ENCODE data around the gene PPFIA4.

PPFIA4 gene

GRCh38 chr1:203048086-203048485, 21.8 kb downstream of the PPFIA4 start:
- Histone ChIP-seq H3K36me3 (ENCODE audit: control insufficient read depth in 1 of 2, insufficient read depth in 2 of 2, low read length in 2 of 2) (no peaks in the 10 kb centered on the region), H3K79me1 (ENCODE audit: low read length) (no peaks in the 10 kb centered on the region), H3K9me3 (ENCODE audit: insufficient read depth, low read depth, low read length) (no peaks in the 10 kb centered on the region), H3K14ac (ENCODE audit: low read length) (no peak overlapping the region), H2BK5ac (ENCODE audit: low read depth, low read length, poor library complexity) (no peak overlapping the region), H2BK12ac (ENCODE audit: low read length) (no peak overlapping the region), H3K4me3 (ENCODE audit: low read depth, low read length) (no peak overlapping the region), H3K9ac (ENCODE audit: low read length) (no peak overlapping the region), H3K27me3 (ENCODE audit: insufficient read depth, low read length) (no peaks in the 10 kb centered on the region), H2AK5ac (ENCODE audit: low read length) (no peak overlapping the region), H3K4me1 (ENCODE audit: control insufficient read depth in 1 of 2, insufficient read depth in 2 of 2, low read length in 2 of 2) (no peaks in the 10 kb centered on the region), H2AFZ (ENCODE audit: insufficient read depth, low read length, poor library complexity) (no peak overlapping the region), H3K18ac (ENCODE audit: low read length) (no peak overlapping the region), H4K8ac (ENCODE audit: low read depth, low read length) (no peak overlapping the region), H3K4me2 (ENCODE audit: low read length) (no peak overlapping the region), H4K12ac (ENCODE audit: low read depth, low read length) (no peak overlapping the region), H3K79me2 (ENCODE audit: control insufficient read depth, insufficient read depth, low read length, poor library complexity) (no peaks in the 10 kb centered on the region), H3K23ac (ENCODE audit: low read length) (no peak overlapping the region), H2BK120ac (ENCODE audit: insufficient read depth, low read length, poor library complexity) (no peak overlapping the region), H3K4ac (ENCODE audit: low read depth, low read length) (no peak overlapping the region), H4K91ac (ENCODE audit: low read depth, low read length) (no peak overlapping the region), H3K27ac (ENCODE audit: low read depth, low read length) (no peak overlapping the region)
- no CpG with 5 or more reads among the region's 11 CpGs for WGBS (ENCODE audit: extremely low coverage, insufficient coverage, insufficient read length)
- DNase-seq, result peak; percentile 48 to 74

DNA sequence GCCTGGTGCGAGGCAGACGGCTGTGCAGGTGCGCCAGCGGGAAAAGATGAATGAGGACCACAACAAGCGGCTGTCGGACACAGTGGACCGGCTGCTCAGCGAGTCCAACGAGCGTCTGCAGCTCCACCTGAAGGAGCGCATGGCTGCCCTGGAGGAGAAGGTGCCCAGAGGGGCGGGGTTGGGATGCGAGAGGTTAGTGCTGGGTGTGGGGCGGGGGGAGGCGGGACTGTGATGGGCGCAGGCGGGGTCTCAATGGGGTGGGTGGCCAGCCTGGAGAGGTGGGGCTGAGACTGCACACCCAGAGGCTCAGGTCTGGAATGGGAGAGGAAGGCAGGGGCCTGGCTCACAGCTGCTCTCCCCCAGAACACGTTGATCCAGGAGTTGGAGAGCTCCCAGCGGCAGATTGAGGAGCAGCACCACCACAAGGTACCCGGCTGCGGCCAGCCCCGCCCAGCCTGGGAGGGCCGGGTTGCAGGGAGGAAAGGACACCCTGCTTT, 22.3 kb downstream of the PPFIA4 start:
- no peaks in the 10 kb centered on the region for H3K79me2 ChIP-seq (ENCODE audit: control insufficient read depth, insufficient read depth, low read length, poor library complexity)
- no peak overlapping the region for H3K18ac ChIP-seq (ENCODE audit: low read length)
- WGBS (ENCODE audit: extremely low coverage, insufficient coverage, insufficient read length), result no CpG with 5 or more reads among the region's 23 CpGs
- no peaks in the 10 kb centered on the region for H3K27me3 ChIP-seq (ENCODE audit: insufficient read depth, low read length)
- H3K4me3 ChIP-seq (ENCODE audit: low read depth, low read length), result no peak overlapping the region
- peak in 1 of 2 donors; percentile 36 for DNase-seq
- no peak overlapping the region for H3K4me2 ChIP-seq (ENCODE audit: low read length)
- no peak overlapping the region for H3K27ac ChIP-seq (ENCODE audit: low read depth, low read length)
- H2BK120ac ChIP-seq (ENCODE audit: insufficient read depth, low read length, poor library complexity), result no peak overlapping the region
- no peak overlapping the region for H3K23ac ChIP-seq (ENCODE audit: low read length)
- H3K9ac ChIP-seq (ENCODE audit: low read length), result no peak overlapping the region
- no peak overlapping the region for H2BK5ac ChIP-seq (ENCODE audit: low read depth, low read length, poor library complexity)
- H3K4me1 ChIP-seq (ENCODE audit: control insufficient read depth in 1 of 2, insufficient read depth in 2 of 2, low read length in 2 of 2), result no peaks in the 10 kb centered on the region
- H2BK12ac ChIP-seq (ENCODE audit: low read length), result no peak overlapping the region
- H3K14ac ChIP-seq (ENCODE audit: low read length), result no peak overlapping the region
- no peak overlapping the region for H4K8ac ChIP-seq (ENCODE audit: low read depth, low read length)
- no peak overlapping the region for H3K4ac ChIP-seq (ENCODE audit: low read depth, low read length)
- H3K36me3 ChIP-seq (ENCODE audit: control insufficient read depth in 1 of 2, insufficient read depth in 2 of 2, low read length in 2 of 2), result no peaks in the 10 kb centered on the region
- H3K79me1 ChIP-seq (ENCODE audit: low read length), result no peaks in the 10 kb centered on the region
- H3K9me3 ChIP-seq (ENCODE audit: insufficient read depth, low read depth, low read length), result no peaks in the 10 kb centered on the region
- no peak overlapping the region for H4K91ac ChIP-seq (ENCODE audit: low read depth, low read length)
- no peak overlapping the region for H4K12ac ChIP-seq (ENCODE audit: low read depth, low read length)
- H2AFZ ChIP-seq (ENCODE audit: insufficient read depth, low read length, poor library complexity), result no peak overlapping the region
- no peak overlapping the region for H2AK5ac ChIP-seq (ENCODE audit: low read length)

DNA sequence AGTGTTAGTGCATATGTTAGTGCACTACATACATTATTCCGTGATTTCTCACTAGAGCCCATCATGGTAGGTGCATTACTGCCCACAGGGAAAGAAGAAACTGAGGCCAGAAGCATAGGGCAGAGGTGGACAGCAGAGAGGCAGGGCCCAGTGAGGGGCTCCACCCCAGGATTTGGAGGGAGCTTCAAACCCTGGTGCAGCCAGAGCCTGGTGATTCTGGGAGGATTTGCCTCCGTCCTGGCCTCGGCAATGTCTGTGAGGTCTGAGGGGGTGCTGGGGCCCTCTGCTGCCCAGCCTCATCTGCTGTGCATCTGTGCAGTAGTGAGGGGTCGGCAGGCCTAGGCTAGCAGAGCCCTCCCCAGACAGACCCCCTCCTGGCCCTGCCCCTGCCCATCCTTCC, 22.8 kb downstream of the PPFIA4 start:
- Histone ChIP-seq H2BK5ac (ENCODE audit: low read depth, low read length, poor library complexity) (no peak overlapping the region), H4K91ac (ENCODE audit: low read depth, low read length) (no peak overlapping the region), H3K79me1 (ENCODE audit: low read length) (no peaks in the 10 kb centered on the region), H3K23ac (ENCODE audit: low read length) (no peak overlapping the region), H3K4me3 (ENCODE audit: low read depth, low read length) (no peak overlapping the region), H2BK120ac (ENCODE audit: insufficient read depth, low read length, poor library complexity) (no peak overlapping the region), H3K9ac (ENCODE audit: low read length) (no peak overlapping the region), H4K8ac (ENCODE audit: low read depth, low read length) (no peak overlapping the region), H2AK5ac (ENCODE audit: low read length) (no peak overlapping the region), H3K36me3 (ENCODE audit: control insufficient read depth in 1 of 2, insufficient read depth in 2 of 2, low read length in 2 of 2) (no peaks in the 10 kb centered on the region), H3K27ac (ENCODE audit: low read depth, low read length) (no peak overlapping the region), H4K12ac (ENCODE audit: low read depth, low read length) (no peak overlapping the region), H3K4ac (ENCODE audit: low read depth, low read length) (no peak overlapping the region), H3K9me3 (ENCODE audit: insufficient read depth, low read depth, low read length) (no peaks in the 10 kb centered on the region), H3K18ac (ENCODE audit: low read length) (no peak overlapping the region), H3K4me1 (ENCODE audit: control insufficient read depth in 1 of 2, insufficient read depth in 2 of 2, low read length in 2 of 2) (no peaks in the 10 kb centered on the region), H3K27me3 (ENCODE audit: insufficient read depth, low read length) (no peaks in the 10 kb centered on the region), H2AFZ (ENCODE audit: insufficient read depth, low read length, poor library complexity) (no peak overlapping the region), H3K4me2 (ENCODE audit: low read length) (no peak overlapping the region), H2BK12ac (ENCODE audit: low read length) (no peak overlapping the region), H3K14ac (ENCODE audit: low read length) (no peak overlapping the region), H3K79me2 (ENCODE audit: control insufficient read depth, insufficient read depth, low read length, poor library complexity) (no peaks in the 10 kb centered on the region)
- WGBS (ENCODE audit: extremely low coverage, insufficient coverage, insufficient read length), result no CpG with 5 or more reads among the region's 4 CpGs
- no peak for DNase-seq

- no peak overlapping the region for H3K9ac ChIP-seq (ENCODE audit: low read length)
- no peaks in the 10 kb centered on the region for H3K79me1 ChIP-seq (ENCODE audit: low read length)
- no peak overlapping the region for H3K14ac ChIP-seq (ENCODE audit: low read length)
- DNase-seq, result no peak
- H2AFZ ChIP-seq (ENCODE audit: insufficient read depth, low read length, poor library complexity), result no peak overlapping the region
- no peak overlapping the region for H2BK5ac ChIP-seq (ENCODE audit: low read depth, low read length, poor library complexity)
- H3K79me2 ChIP-seq (ENCODE audit: control insufficient read depth, insufficient read depth, low read length, poor library complexity), result no peaks in the 10 kb centered on the region
- no peak overlapping the region for H3K18ac ChIP-seq (ENCODE audit: low read length)
- H3K9me3 ChIP-seq (ENCODE audit: insufficient read depth, low read depth, low read length), result no peaks in the 10 kb centered on the region
- no peak overlapping the region for H4K12ac ChIP-seq (ENCODE audit: low read depth, low read length)
- H2AK5ac ChIP-seq (ENCODE audit: low read length), result no peak overlapping the region
- no peaks in the 10 kb centered on the region for H3K4me1 ChIP-seq (ENCODE audit: control insufficient read depth in 1 of 2, insufficient read depth in 2 of 2, low read length in 2 of 2)
- no peak overlapping the region for H3K4ac ChIP-seq (ENCODE audit: low read depth, low read length)
- H3K4me3 ChIP-seq (ENCODE audit: low read depth, low read length), result no peak overlapping the region
- no peak overlapping the region for H2BK12ac ChIP-seq (ENCODE audit: low read length)
- H3K27me3 ChIP-seq (ENCODE audit: insufficient read depth, low read length), result no peaks in the 10 kb centered on the region
- no CpG with 5 or more reads among the region's 14 CpGs for WGBS (ENCODE audit: extremely low coverage, insufficient coverage, insufficient read length)
- H2BK120ac ChIP-seq (ENCODE audit: insufficient read depth, low read length, poor library complexity), result no peak overlapping the region
- H4K8ac ChIP-seq (ENCODE audit: low read depth, low read length), result no peak overlapping the region
- no peak overlapping the region for H3K27ac ChIP-seq (ENCODE audit: low read depth, low read length)
- no peaks in the 10 kb centered on the region for H3K36me3 ChIP-seq (ENCODE audit: control insufficient read depth in 1 of 2, insufficient read depth in 2 of 2, low read length in 2 of 2)
- H3K4me2 ChIP-seq (ENCODE audit: low read length), result no peak overlapping the region
- no peak overlapping the region for H3K23ac ChIP-seq (ENCODE audit: low read length)
- no peak overlapping the region for H4K91ac ChIP-seq (ENCODE audit: low read depth, low read length)
Observed at GRCh38 chr1:203049576-203050180, 23.4 kb downstream of the PPFIA4 start.

Measured in trophoblast cell (in vitro differentiated cells and primary cell).